Vagina (tissue), 2 donors: Measurements from ENCODE around the gene PTPRE.

Experiments
- POLR2A ChIP-seq, 2 donors: fragments of 450-650 bp; IDR thresholded peaks; one replicate each; pipeline ENCODE4 v1.6.1; 2017; ENCODE audit warnings: antibody characterized with exemption in 2 of 2, mild to moderate bottlenecking in 2 of 2, moderate library complexity in 2 of 2
- POLR2AphosphoS5 ChIP-seq, 2 donors: sonication (generic); formaldehyde crosslinking; IDR thresholded peaks; one replicate each; pipeline ENCODE4 v1.9.0; 2017; ENCODE audit warnings: antibody characterized with exemption in 2 of 2, mild to moderate bottlenecking in 2 of 2, low read depth in 1 of 2; ENCODE audit not compliant: insufficient read depth in 1 of 2

DNA sequence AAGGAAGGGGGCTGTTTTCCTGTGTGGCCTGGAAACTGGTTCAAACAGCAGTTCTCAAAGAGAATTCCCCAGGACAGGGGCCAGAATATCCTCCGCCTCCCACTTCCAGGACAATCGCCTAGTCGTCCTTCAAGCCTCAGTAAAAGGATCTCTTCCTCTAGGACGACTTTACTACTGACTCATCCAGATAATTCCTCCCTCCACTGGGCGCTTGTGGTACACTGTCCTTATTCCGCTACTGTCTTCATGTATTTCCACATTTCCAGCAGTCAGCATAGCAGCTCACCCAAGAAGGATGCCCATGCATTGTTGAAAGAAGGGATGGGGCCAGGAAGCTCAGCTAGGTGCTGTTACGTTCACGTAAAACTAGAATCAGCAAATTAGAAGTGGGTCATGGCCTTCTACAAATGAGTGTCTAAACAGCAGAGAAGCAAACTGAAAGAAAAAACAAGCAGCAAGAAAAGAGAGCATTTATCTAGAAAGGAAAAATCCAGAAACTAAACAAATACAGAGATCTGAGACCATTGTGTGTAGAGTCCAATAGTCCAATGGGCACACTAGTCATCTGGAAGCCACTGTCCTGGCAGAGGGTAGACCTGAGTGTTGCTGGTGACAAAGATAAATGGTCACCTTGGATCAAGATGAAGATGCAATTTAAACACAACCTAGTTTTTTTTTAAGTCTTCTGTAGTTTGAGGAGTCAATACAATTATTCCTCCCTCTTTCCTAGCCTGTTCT lies 40.5 kb upstream of the PTPRE start:
- TF ChIP-seq POLR2A (IDR thresholded peaks at IDR 0.05), result no peak
- no peak for TF ChIP-seq POLR2AphosphoS5 (IDR thresholded peaks at IDR 0.05; ENCODE audit: insufficient read depth in 1 of 2, low read depth in 1 of 2)
